HEK293 (cell line): ENCODE data around the gene FAM240B.

Experiments used
- CTCF ChIA-PET: fragments of 350-600 bp; formaldehyde crosslinking; extraction: SDS; loops from one replicate; lab custom pipeline; 2021; ENCODE audit warnings: antibody characterized with exemption; lab: Yijun Ruan, JAX
- POLR2A ChIA-PET: fragments of 300-600 bp; formaldehyde crosslinking; extraction: SDS; loops from one replicate; lab custom pipeline; 2020; ENCODE audit warnings: antibody characterized with exemption, inconsistent platforms; lab: Yijun Ruan, JAX
- H3K27ac ChIP-seq: fragments of 200-500 bp; sonication (Bioruptor generic); 2 replicates; pipeline ENCODE4 v1.5.1; 2014; ENCODE audit warnings: low read depth, low read length, control low read depth, inconsistent platforms; ENCODE audit errors: extremely low read depth
- H3K36me3 ChIP-seq, 2 experiments: fragments of 200-500 bp in 1 of 2; sonication (Bioruptor generic) in 1 of 2; 1 replicate in 1 of 2; 2 replicates in 1 of 2; pipeline ENCODE4 v1.5.1; 2014 to 2017; ENCODE audit warnings: inconsistent platforms in 2 of 2, low read length in 2 of 2; ENCODE audit not compliant: control insufficient read depth in 2 of 2, insufficient read depth in 1 of 2
- H3K4me1 ChIP-seq: fragments of 200-500 bp; sonication (Bioruptor generic); 2 replicates; pipeline ENCODE4 v1.5.1; 2014; ENCODE audit warnings: mild to moderate bottlenecking, low read length, inconsistent platforms; ENCODE audit not compliant: control insufficient read depth, insufficient read depth
- H3K4me3 ChIP-seq: 2 replicates; pipeline ENCODE4 v1.5.1; 2011; ENCODE audit warnings: low read depth, mild to moderate bottlenecking, control low read depth, low read length, moderate library complexity
- H3K9me3 ChIP-seq: fragments of 200-500 bp; sonication (Bioruptor generic); 2 replicates; pipeline ENCODE4 v1.5.1; 2014; ENCODE audit warnings: low read depth, low read length, inconsistent platforms; ENCODE audit not compliant: control insufficient read depth, insufficient read depth
- ATF2 ChIP-seq: fragments of 450-650 bp; formaldehyde crosslinking; IDR thresholded peaks from 2 replicates; pipeline ENCODE4 v1.5.1; 2016; ENCODE audit warnings: missing biosample characterization, missing genetic modification characterization, low read depth
- GLIS1 ChIP-seq: fragments of 450-650 bp; formaldehyde crosslinking; IDR thresholded peaks from 2 replicates; pipeline ENCODE4 v1.5.1; 2016; ENCODE audit warnings: missing biosample characterization, missing genetic modification characterization
- GLIS2 ChIP-seq: fragments of 450-650 bp; formaldehyde crosslinking; IDR thresholded peaks from 2 replicates; pipeline ENCODE4 v1.5.1; 2016; ENCODE audit warnings: missing biosample characterization, missing genetic modification characterization
- HOXD13 ChIP-seq: sonication (generic); formaldehyde crosslinking; IDR thresholded peaks from 2 replicates; pipeline ENCODE4 v1.8.0; 2022; ENCODE audit warnings: missing genetic modification reagents, borderline replicate concordance
- KLF16 ChIP-seq: fragments of 450-650 bp; formaldehyde crosslinking; IDR thresholded peaks from 2 replicates; pipeline ENCODE4 v1.5.1; 2017; ENCODE audit warnings: missing biosample characterization, missing genetic modification characterization
- KLF9 ChIP-seq: fragments of 450-650 bp; formaldehyde crosslinking; IDR thresholded peaks from 2 replicates; pipeline ENCODE4 v1.5.1; 2016; ENCODE audit warnings: missing biosample characterization, missing genetic modification characterization, low read depth
- PRDM1 ChIP-seq: fragments of 450-650 bp; formaldehyde crosslinking; IDR thresholded peaks from 2 replicates; pipeline ENCODE4; 2016; ENCODE audit warnings: missing biosample characterization, missing genetic modification characterization
- REST ChIP-seq: fragments of 450-650 bp; formaldehyde crosslinking; IDR thresholded peaks from 2 replicates; pipeline ENCODE4 v1.5.1; 2016; ENCODE audit warnings: missing biosample characterization, missing genetic modification characterization
- SALL2 ChIP-seq: fragments of 450-650 bp; formaldehyde crosslinking; IDR thresholded peaks from 2 replicates; pipeline ENCODE4 v1.5.0; 2017; ENCODE audit warnings: missing biosample characterization, mild to moderate bottlenecking, missing genetic modification characterization, borderline replicate concordance
- SCRT1 ChIP-seq: fragments of 450-650 bp; formaldehyde crosslinking; IDR thresholded peaks from 2 replicates; pipeline ENCODE4 v1.5.1; 2016; ENCODE audit warnings: missing biosample characterization, missing genetic modification characterization, borderline replicate concordance
- ZBTB8A ChIP-seq: fragments of 450-650 bp; formaldehyde crosslinking; IDR thresholded peaks from 2 replicates; pipeline ENCODE4 v1.5.1; 2016; ENCODE audit warnings: missing biosample characterization, missing genetic modification characterization
- ZNF133 ChIP-seq: fragments of 450-650 bp; formaldehyde crosslinking; IDR thresholded peaks from 2 replicates; pipeline ENCODE4 v1.5.1; 2016; ENCODE audit warnings: missing biosample characterization, missing genetic modification characterization
- ZNF16 ChIP-seq: fragments of 450-650 bp; formaldehyde crosslinking; IDR thresholded peaks from 2 replicates; pipeline ENCODE4 v1.5.1; 2016; ENCODE audit warnings: low read depth, missing biosample characterization, missing genetic modification characterization
- ZNF211 ChIP-seq: fragments of 450-650 bp; formaldehyde crosslinking; IDR thresholded peaks from 2 replicates; pipeline ENCODE4 v1.5.1; 2016; ENCODE audit warnings: low read depth, missing biosample characterization, missing genetic modification characterization
- ZNF248 ChIP-seq: fragments of 450-650 bp; formaldehyde crosslinking; IDR thresholded peaks from 2 replicates; pipeline ENCODE4 v1.5.1; 2017; ENCODE audit warnings: missing biosample characterization, missing genetic modification characterization
- ZNF274 ChIP-seq, 2 experiments: fragments of 200-500 bp in 1 of 2; fragments of 450-650 bp in 1 of 2; sonication (Bioruptor generic) in 1 of 2; formaldehyde crosslinking in 1 of 2; IDR thresholded peaks; 2 replicates each; pipeline versions ENCODE4 v1.5.1 to v1.6.1; 2014 to 2016; ENCODE audit warnings: borderline replicate concordance in 1 of 2, inconsistent platforms in 1 of 2, low read length in 1 of 2, missing biosample characterization in 1 of 2, missing genetic modification characterization in 1 of 2
- ZNF391 ChIP-seq: fragments of 450-650 bp; formaldehyde crosslinking; IDR thresholded peaks from 2 replicates; pipeline ENCODE4 v1.5.1; 2016; ENCODE audit warnings: low read depth, missing biosample characterization, missing genetic modification characterization, borderline replicate concordance
- ZNF394 ChIP-seq: fragments of 450-650 bp; formaldehyde crosslinking; IDR thresholded peaks from 2 replicates; pipeline ENCODE4 v1.5.1; 2016; ENCODE audit warnings: missing biosample characterization, missing genetic modification characterization, mild to moderate bottlenecking, moderate library complexity, borderline replicate concordance
- ZNF433 ChIP-seq: fragments of 450-650 bp; formaldehyde crosslinking; IDR thresholded peaks from 2 replicates; pipeline ENCODE4 v1.5.1; 2016; ENCODE audit warnings: missing biosample characterization, missing genetic modification characterization, low read depth
- ZNF488 ChIP-seq: fragments of 450-650 bp; formaldehyde crosslinking; IDR thresholded peaks from 2 replicates; pipeline ENCODE4 v1.5.1; 2016; ENCODE audit warnings: missing biosample characterization, missing genetic modification characterization
- ZNF510 ChIP-seq: fragments of 450-650 bp; formaldehyde crosslinking; IDR thresholded peaks from 2 replicates; pipeline ENCODE4 v1.5.1; 2018; ENCODE audit warnings: mild to moderate bottlenecking, missing genetic modification characterization, missing biosample characterization; ENCODE audit not compliant: insufficient replicate concordance
- ZNF530 ChIP-seq: fragments of 450-650 bp; formaldehyde crosslinking; IDR thresholded peaks from 2 replicates; pipeline ENCODE4 v1.5.1; 2016; ENCODE audit warnings: low read depth, missing biosample characterization, missing genetic modification characterization
- ZNF610 ChIP-seq: fragments of 450-650 bp; formaldehyde crosslinking; IDR thresholded peaks from 2 replicates; pipeline ENCODE4 v1.5.1; 2016; ENCODE audit warnings: missing biosample characterization, missing genetic modification characterization, borderline replicate concordance
- ZNF621 ChIP-seq: fragments of 450-650 bp; formaldehyde crosslinking; IDR thresholded peaks from 2 replicates; pipeline ENCODE4 v1.5.1; 2017; ENCODE audit warnings: missing biosample characterization, missing genetic modification characterization
- ZNF626 ChIP-seq: fragments of 450-650 bp; sonication (Bioruptor Pico); formaldehyde crosslinking; IDR thresholded peaks from 2 replicates; pipeline ENCODE4 v1.5.1; 2018; ENCODE audit warnings: missing biosample characterization, missing genetic modification characterization, inconsistent platforms
- ZNF658 ChIP-seq: fragments of 450-650 bp; formaldehyde crosslinking; IDR thresholded peaks from 2 replicates; pipeline ENCODE4; 2016; ENCODE audit warnings: missing biosample characterization, missing genetic modification characterization
- ZNF701 ChIP-seq: fragments of 450-650 bp; formaldehyde crosslinking; IDR thresholded peaks from 2 replicates; pipeline ENCODE4 v1.5.1; 2016; ENCODE audit warnings: missing biosample characterization, missing genetic modification characterization
- ZNF777 ChIP-seq: fragments of 450-650 bp; formaldehyde crosslinking; IDR thresholded peaks from 2 replicates; pipeline ENCODE4 v1.5.1; 2017; ENCODE audit warnings: missing biosample characterization, missing genetic modification characterization, borderline replicate concordance
- ZSCAN30 ChIP-seq: fragments of 450-650 bp; IDR thresholded peaks from 2 replicates; pipeline ENCODE4 v1.5.1; 2018; ENCODE audit warnings: missing biosample characterization, mild to moderate bottlenecking, missing genetic modification characterization, moderate library complexity
- TF ChIP-seq, protein P1 (sequence below): sonication (generic); formaldehyde crosslinking; IDR thresholded peaks from 2 replicates; pipeline ENCODE4 v1.8.1; 2022; ENCODE audit warnings: mild to moderate bottlenecking, moderate library complexity, missing genetic modification reagents

FAM240B gene

DNA sequence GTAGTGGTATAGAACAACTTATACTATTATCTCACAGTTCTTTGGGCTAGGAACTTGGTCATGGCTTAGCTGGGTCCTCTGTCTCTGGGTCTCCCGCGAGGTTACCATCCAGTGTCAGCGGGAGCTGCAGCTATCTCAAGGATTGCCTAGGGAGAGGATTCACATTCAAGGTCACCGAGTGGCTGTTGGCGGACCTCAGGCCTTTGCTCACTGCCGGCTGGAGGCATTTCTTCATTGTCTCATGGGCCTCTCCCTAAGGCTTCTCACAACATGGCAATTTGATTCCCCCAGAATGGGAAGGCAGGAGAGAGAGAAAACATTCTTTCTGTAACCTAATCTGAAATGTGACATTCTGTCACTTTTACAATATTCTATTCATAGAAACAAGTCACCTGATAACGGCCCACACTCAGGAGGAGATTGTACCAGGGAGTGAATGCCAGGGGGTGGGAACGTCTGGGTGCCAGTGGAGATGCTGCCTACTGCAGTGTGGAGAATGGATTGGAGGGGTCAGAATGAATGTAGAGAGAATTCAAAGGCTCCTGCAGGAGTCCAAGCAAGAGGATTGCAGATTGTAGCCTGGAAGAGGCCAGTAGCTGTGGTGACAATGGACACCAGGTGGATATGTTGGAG is 70.1 kb downstream of the FAM240B start:
- ChIA-PET POLR2A (no interaction called here), CTCF (interaction anchor here (1.3 kb wide), 1 partner anchor 7 kb away, joined by 4 read pairs; no protein-coding TSS in a partner anchor)
- Histone ChIP-seq H3K9me3 (no peaks in the 10 kb centered on the region), H3K4me3 (no peak overlapping the region), H3K4me1 (no peaks in the 10 kb centered on the region), H3K36me3 (no peaks in the 10 kb centered on the region), H3K27ac (no peak overlapping the region)
- no peak for TF ChIP-seq ZNF777 (tag by site-specific recombination)
- no peak for TF ChIP-seq ZNF211
- no peak for TF ChIP-seq ZBTB8A (tag by site-specific recombination)
- TF ChIP-seq, protein P1, sequence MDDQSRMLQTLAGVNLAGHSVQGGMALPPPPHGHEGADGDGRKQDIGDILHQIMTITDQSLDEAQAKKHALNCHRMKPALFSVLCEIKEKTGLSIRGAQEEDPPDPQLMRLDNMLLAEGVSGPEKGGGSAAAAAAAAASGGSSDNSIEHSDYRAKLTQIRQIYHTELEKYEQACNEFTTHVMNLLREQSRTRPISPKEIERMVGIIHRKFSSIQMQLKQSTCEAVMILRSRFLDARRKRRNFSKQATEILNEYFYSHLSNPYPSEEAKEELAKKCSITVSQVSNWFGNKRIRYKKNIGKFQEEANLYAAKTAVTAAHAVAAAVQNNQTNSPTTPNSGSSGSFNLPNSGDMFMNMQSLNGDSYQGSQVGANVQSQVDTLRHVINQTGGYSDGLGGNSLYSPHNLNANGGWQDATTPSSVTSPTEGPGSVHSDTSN: no peak
- TF ChIP-seq GLIS2 (tag by site-specific recombination): no peak
- TF ChIP-seq ZNF626 (tag by site-specific recombination): no peak
- no peak for TF ChIP-seq ZNF133
- TF ChIP-seq ZNF16 (tag by site-specific recombination): no peak
- TF ChIP-seq ZNF621 (tag by site-specific recombination): no peak
- no peak for TF ChIP-seq ZNF610
- TF ChIP-seq SALL2: no peak
- no peak for TF ChIP-seq SCRT1
- TF ChIP-seq ZNF530: no peak
- TF ChIP-seq ZNF433: no peak
- no peak for TF ChIP-seq ZNF658 (tag by site-specific recombination)

- H3K4me3 ChIP-seq: no peak overlapping the region
- H3K9me3 ChIP-seq: no peaks in the 10 kb centered on the region
- H3K27ac ChIP-seq: no peak overlapping the region
- CTCF ChIA-PET: interaction anchor here (0.7 to 4.5 kb wide), 6 partner anchors 12 to 97 kb away, joined by 3 to 56 read pairs (median 4); no protein-coding TSS in a partner anchor
- TF ChIP-seq ZNF701 (tag by site-specific recombination) (no peak), PRDM1 (tag by site-specific recombination) (no peak), GLIS1 (no peak), ATF2 (tag by site-specific recombination) (no peak), ZSCAN30 (tag by site-specific recombination) (no peak), ZNF530 (no peak), ZNF394 (tag by site-specific recombination) (no peak), ZNF391 (tag by site-specific recombination) (no peak), ZNF488 (tag by site-specific recombination) (no peak), ZNF248 (no peak), KLF9 (no peak), HOXD13 (no peak), ZNF510 (no peak), ZNF274 (IDR thresholded peaks at IDR 0.05; ENCODE audit: low read length) (no peak), ZNF274 (tag by site-specific recombination; IDR thresholded peaks at IDR 0.05; ENCODE audit: borderline replicate concordance) (no peak), KLF16 (no peak), REST (tag by site-specific recombination) (no peak)
- H3K36me3 ChIP-seq: no peaks in the 10 kb centered on the region
- H3K4me1 ChIP-seq: 0 out of 2 replicates have a peak, but pooled peaks cover 2% of the 10 kb centered on the region
- POLR2A ChIA-PET: no interaction called here
These were observed 75.3 kb downstream of the FAM240B start for GRCh38 chr9:38644601-38645000.
